Measurements from ENCODE around the gene NAPSA. TPM values are rescaled to one million over a fixed set of nuclear protein-coding genes. Genes with fewer than 3 reads are reported as not detected.
A peak's percentile ranks its signal among the peaks of the same experiment; 100 is the strongest.

NAPSA gene
- total RNA-seq, 1 donor from 2014 or later: 0.26 TPM

- Histone ChIP-seq H3K36me3 (ENCODE audit: control insufficient read depth, insufficient read depth, low read length) (no peaks in the 10 kb centered on the region), H3K4me3 (ENCODE audit: low read depth, low read length) (no peak overlapping the region), H3K27me3 (ENCODE audit: control insufficient read depth, insufficient read depth, low read length) (no peaks in the 10 kb centered on the region)
- DNase-seq (ENCODE audit: low read depth): no peak
- no peak for FAIRE-seq
- no peak for TF ChIP-seq CTCF (IDR thresholded peaks at IDR 0.05; ENCODE audit: insufficient read depth, low read length, severe bottlenecking)
These were observed 22.4 kb upstream of the NAPSA start for GRCh38 chr19:50387868-50388245.

GRCh38 chr19:50387176-50387867, 21.9 kb upstream of the NAPSA start:
- peaks cover under 1% of the 10 kb centered on the region for H3K36me3 ChIP-seq (ENCODE audit: control insufficient read depth, insufficient read depth, low read length)
- no peak for TF ChIP-seq CTCF (IDR thresholded peaks at IDR 0.05; ENCODE audit: insufficient read depth, low read length, severe bottlenecking)
- FAIRE-seq (no peak), DNase-seq (ENCODE audit: low read depth) (peak; percentile 51)
- no peak overlapping the region for H3K4me3 ChIP-seq (ENCODE audit: low read depth, low read length)
- no peaks in the 10 kb centered on the region for H3K27me3 ChIP-seq (ENCODE audit: control insufficient read depth, insufficient read depth, low read length)

GRCh38 chr19:50384685-50385535, 19.5 kb upstream of the NAPSA start:
- DNase-seq (ENCODE audit: low read depth) (peak; percentile 27), FAIRE-seq (no peak)
- Histone ChIP-seq H3K4me3 (ENCODE audit: low read depth, low read length) (peak overlapping the region; percentile 62), H3K36me3 (ENCODE audit: control insufficient read depth, insufficient read depth, low read length) (peaks cover 15% of the 10 kb centered on the region), H3K27me3 (ENCODE audit: control insufficient read depth, insufficient read depth, low read length) (no peaks in the 10 kb centered on the region)
- TF ChIP-seq CTCF (IDR thresholded peaks at IDR 0.05; ENCODE audit: insufficient read depth, low read length, severe bottlenecking): no peak

- peak; percentile 91 for DNase-seq (ENCODE audit: low read depth)
- FAIRE-seq: no peak
- Histone ChIP-seq H3K36me3 (ENCODE audit: control insufficient read depth, insufficient read depth, low read length) (peaks cover 20% of the 10 kb centered on the region), H3K4me3 (ENCODE audit: low read depth, low read length) (peak within 1 kb of the TSS; percentile 62), H3K27me3 (ENCODE audit: control insufficient read depth, insufficient read depth, low read length) (no peaks in the 10 kb centered on the region)
- no peak for TF ChIP-seq CTCF (IDR thresholded peaks at IDR 0.05; ENCODE audit: insufficient read depth, low read length, severe bottlenecking)
These were observed 18.6 kb upstream of the NAPSA start, which contains the start of gene POLD1 for GRCh38 chr19:50383852-50384684. Gene POLD1, plus strand, starts transcription at chr19:50384347. Its CDS starts 14,505 bp downstream, at chr19:50398852.

- DNase-seq (ENCODE audit: low read depth): no peak
- no peak for FAIRE-seq
- peak overlapping the region; percentile 62 for H3K4me3 ChIP-seq (ENCODE audit: low read depth, low read length)
- no peaks in the 10 kb centered on the region for H3K27me3 ChIP-seq (ENCODE audit: control insufficient read depth, insufficient read depth, low read length)
- TF ChIP-seq CTCF (IDR thresholded peaks at IDR 0.05; ENCODE audit: insufficient read depth, low read length, severe bottlenecking): no peak
- peaks cover 27% of the 10 kb centered on the region for H3K36me3 ChIP-seq (ENCODE audit: control insufficient read depth, insufficient read depth, low read length)
These were observed 17.8 kb upstream of the NAPSA start for GRCh38 chr19:50383001-50383851.

All from bronchial epithelial cell (primary cell).